ENCODE data around the gene CGB7.
"Not testable (repeated sequence)": the region's sequence is repeated elsewhere in the genome, so short reads cannot be mapped to it uniquely, and the experiment has no call there.

Gene CGB7

DNA sequence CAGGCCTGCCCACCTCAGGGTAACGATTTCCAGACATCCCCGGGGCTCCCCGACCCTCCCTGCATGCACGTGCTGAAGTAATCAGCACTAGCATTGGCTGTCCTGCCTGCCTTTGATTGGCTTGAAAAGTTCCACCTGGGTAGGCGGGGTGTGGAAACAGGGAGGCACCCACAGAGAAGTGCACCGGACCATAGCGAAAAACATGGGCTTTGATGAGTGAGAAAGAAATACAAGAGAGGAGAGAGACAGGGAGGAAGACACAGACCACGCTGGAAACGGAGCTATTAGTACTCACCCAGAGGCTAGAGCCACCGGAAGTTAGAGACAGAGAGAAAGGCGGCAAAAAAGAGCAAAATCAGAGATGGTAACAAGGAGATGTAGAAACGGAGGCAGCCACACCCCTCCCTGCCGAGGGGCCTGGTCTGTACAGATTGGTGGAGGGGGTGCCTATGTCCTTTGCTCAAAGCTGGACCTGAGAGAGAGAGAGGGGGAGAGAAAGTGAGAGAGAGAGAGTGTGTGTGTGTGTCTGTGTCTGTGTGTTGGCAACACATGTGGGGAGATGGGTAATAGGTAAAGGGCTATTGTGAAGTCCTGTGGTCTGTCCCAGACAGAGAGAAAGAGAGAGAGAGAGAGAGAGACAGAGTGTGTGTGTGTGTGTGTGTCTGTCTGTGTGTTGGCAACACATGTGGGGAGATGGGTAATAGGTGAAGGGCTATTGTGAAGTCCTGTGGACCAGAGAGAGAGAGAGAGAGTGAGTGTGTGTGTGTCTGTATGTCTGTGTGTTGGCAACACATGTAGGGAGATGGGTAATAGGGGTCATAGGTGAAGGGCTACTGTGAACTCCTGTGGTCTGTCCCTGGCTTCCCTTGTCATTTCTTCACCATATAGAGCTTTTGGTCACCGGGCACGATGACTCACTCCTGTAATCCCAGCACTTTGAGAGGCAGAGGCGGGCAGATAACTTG lies 36.3 kb downstream of the CGB7 start:
- peak in 1 of 3 donors; percentile 13 for DNase-seq
- POLR2A ChIA-PET, result no interaction called here
- 41% methylated on average over 12 of the region's 16 CpGs for WGBS (ENCODE audit: insufficient coverage)

DNA sequence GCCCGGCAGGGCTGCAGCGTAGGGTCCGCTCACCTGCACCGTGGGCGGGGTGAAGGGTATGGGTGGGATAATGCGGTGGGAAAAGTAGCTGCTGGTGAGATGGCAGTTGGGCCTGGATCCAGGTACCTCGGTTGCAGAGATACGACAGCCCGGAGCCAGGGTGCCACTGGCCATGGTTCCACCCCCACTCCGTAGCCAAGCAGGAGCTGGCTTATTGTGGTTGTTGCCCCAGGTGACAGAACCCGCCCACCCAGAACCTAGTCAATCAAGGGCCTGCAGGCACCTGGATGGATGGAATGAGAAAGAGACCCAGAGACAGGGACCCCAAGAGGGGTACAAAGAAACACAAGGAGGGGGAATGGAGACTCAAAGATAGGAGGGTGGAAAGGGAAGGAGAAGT lies 37.2 kb downstream of the CGB7 start:
- Histone ChIP-seq H3K4me3 (ENCODE audit: control insufficient read depth in 1 of 7, extremely low read depth in 1 of 7, insufficient read depth in 4 of 7, low read depth in 2 of 7, low read length in 6 of 7) (no peak overlapping the region), H3K4me1 (ENCODE audit: control extremely low read depth in 1 of 4, control insufficient read depth in 4 of 4, insufficient read depth in 4 of 4, low read length in 3 of 4) (peaks cover 0 to 24% (median 22%) of the 10 kb centered on the region in 4 experiments), H3K9me3 (ENCODE audit: control extremely low read depth in 1 of 5, control insufficient read depth in 4 of 5, insufficient read depth in 2 of 5, low read depth in 1 of 5, low read length in 4 of 5) (no peaks in the 10 kb centered on the region), H3K27me3 (replicated peaks in 2 of 5; ENCODE audit: control insufficient read depth in 4 of 5, insufficient read depth in 5 of 5, low read length in 4 of 5) (peaks cover 0 to 43% (median 9%) of the 10 kb centered on the region in 5 experiments), H3K36me3 (ENCODE audit: control insufficient read depth in 4 of 4, insufficient read depth in 4 of 4, low read length in 3 of 4) (peaks cover 2 to 11% (median 7%) of the 10 kb centered on the region in 4 experiments), H3K27ac (ENCODE audit: insufficient read depth in 1 of 2, low read depth in 1 of 2, low read length in 2 of 2, poor library complexity in 1 of 2, severe bottlenecking in 2 of 2) (no peak overlapping the region)
- POLR2A ChIA-PET, result no interaction called here
- no peak for DNase-seq
- WGBS (ENCODE audit: insufficient coverage), result 88% methylated on average over 10 of the region's 11 CpGs
- CTCF ChIA-PET, result interaction anchor here (0.6 to 3.5 kb wide), 3 partner anchors 14 to 239 kb away, joined by 3 to 10 read pairs (median 3); no protein-coding TSS in a partner anchor

More for the DNA sequence above, 36.3 kb downstream of the CGB7 start:
- no peaks in the 10 kb centered on the region for H3K9me3 ChIP-seq (ENCODE audit: control extremely low read depth in 1 of 5, control insufficient read depth in 4 of 5, insufficient read depth in 2 of 5, low read depth in 1 of 5, low read length in 4 of 5)
- no peak overlapping the region for H3K4me3 ChIP-seq (ENCODE audit: control insufficient read depth in 1 of 7, extremely low read depth in 1 of 7, insufficient read depth in 4 of 7, low read depth in 2 of 7, low read length in 6 of 7)
- H3K4me1 ChIP-seq (ENCODE audit: control extremely low read depth in 1 of 4, control insufficient read depth in 4 of 4, insufficient read depth in 4 of 4, low read length in 3 of 4), result peaks cover 0 to 24% (median 22%) of the 10 kb centered on the region in 4 experiments
- CTCF ChIA-PET, result no interaction called here
- H3K27me3 ChIP-seq (replicated peaks in 2 of 5; ENCODE audit: control insufficient read depth in 4 of 5, insufficient read depth in 5 of 5, low read length in 4 of 5), result peaks cover 0 to 43% (median 9%) of the 10 kb centered on the region in 5 experiments
- no peak overlapping the region for H3K27ac ChIP-seq (ENCODE audit: insufficient read depth in 1 of 2, low read depth in 1 of 2, low read length in 2 of 2, poor library complexity in 1 of 2, severe bottlenecking in 2 of 2)
- peaks cover 0 to 3% (median under 1%) of the 10 kb centered on the region in 4 experiments for H3K36me3 ChIP-seq (ENCODE audit: control insufficient read depth in 4 of 4, insufficient read depth in 4 of 4, low read length in 3 of 4)

DNA sequence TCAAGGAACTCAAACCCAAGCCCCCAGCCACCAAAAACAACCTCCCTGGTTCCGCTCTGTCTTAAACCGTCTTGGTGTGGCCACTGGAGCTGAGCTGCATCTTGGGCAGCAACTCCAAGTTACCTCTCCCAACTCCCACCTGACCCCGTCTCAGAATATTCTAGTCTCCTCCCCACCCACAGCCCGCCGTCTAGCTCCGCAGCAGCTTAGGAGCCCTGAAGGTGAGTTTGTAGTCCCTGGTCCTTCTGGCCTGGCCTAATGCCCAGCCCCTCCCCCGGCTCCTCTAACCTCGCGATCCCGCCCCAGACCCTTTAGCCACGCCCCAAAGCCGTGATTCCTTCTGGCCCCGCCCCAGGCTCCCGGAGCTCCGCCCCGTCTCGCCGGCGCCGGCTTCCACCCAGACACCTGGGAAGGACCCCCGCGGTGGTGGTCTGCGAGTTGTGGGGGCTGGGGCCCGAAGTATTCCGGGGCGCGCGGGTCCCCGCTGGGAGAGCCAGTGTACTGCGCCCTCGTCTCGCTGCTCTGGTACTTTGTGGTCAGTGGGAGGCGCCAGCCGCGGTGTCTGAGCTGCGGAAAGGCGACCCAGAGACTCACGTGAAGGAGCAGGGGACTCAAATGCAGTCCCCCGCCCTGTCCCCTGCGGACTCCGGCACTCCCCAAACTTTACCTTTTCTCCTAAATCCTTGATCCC lies 38.2 kb downstream of the CGB7 start:
- peaks cover 0 to 24% (median 22%) of the 10 kb centered on the region in 4 experiments for H3K4me1 ChIP-seq (ENCODE audit: control extremely low read depth in 1 of 4, control insufficient read depth in 4 of 4, insufficient read depth in 4 of 4, low read length in 3 of 4)
- H3K4me3 ChIP-seq (ENCODE audit: control insufficient read depth in 1 of 7, extremely low read depth in 1 of 7, insufficient read depth in 4 of 7, low read depth in 2 of 7, low read length in 6 of 7), result peak overlapping the region in 5 of 7 experiments; percentile 10 to 65 (median 55)
- POLR2A ChIA-PET, result no interaction called here
- H3K27ac ChIP-seq (ENCODE audit: insufficient read depth in 1 of 2, low read depth in 1 of 2, low read length in 2 of 2, poor library complexity in 1 of 2, severe bottlenecking in 2 of 2), result no peak overlapping the region
- peaks cover 3 to 21% (median 15%) of the 10 kb centered on the region in 4 experiments for H3K36me3 ChIP-seq (ENCODE audit: control insufficient read depth in 4 of 4, insufficient read depth in 4 of 4, low read length in 3 of 4)
- no peaks in the 10 kb centered on the region for H3K9me3 ChIP-seq (ENCODE audit: control extremely low read depth in 1 of 5, control insufficient read depth in 4 of 5, insufficient read depth in 2 of 5, low read depth in 1 of 5, low read length in 4 of 5)
- CTCF ChIA-PET, result interaction anchor here (0.7 to 3.5 kb wide), 6 partner anchors 13 to 54 kb away, joined by 3 to 10 read pairs (median 4); partner anchors contain the start of genes GYS1, KCNA7 and RUVBL2
- H3K27me3 ChIP-seq (replicated peaks in 2 of 5; ENCODE audit: control insufficient read depth in 4 of 5, insufficient read depth in 5 of 5, low read length in 4 of 5), result peaks cover 0 to 43% (median 9%) of the 10 kb centered on the region in 5 experiments
- WGBS (ENCODE audit: insufficient coverage), result 12% methylated on average over 35 of the region's 41 CpGs
- DNase-seq, result peak in 2 of 3 donors; percentile 56 to 66

DNA sequence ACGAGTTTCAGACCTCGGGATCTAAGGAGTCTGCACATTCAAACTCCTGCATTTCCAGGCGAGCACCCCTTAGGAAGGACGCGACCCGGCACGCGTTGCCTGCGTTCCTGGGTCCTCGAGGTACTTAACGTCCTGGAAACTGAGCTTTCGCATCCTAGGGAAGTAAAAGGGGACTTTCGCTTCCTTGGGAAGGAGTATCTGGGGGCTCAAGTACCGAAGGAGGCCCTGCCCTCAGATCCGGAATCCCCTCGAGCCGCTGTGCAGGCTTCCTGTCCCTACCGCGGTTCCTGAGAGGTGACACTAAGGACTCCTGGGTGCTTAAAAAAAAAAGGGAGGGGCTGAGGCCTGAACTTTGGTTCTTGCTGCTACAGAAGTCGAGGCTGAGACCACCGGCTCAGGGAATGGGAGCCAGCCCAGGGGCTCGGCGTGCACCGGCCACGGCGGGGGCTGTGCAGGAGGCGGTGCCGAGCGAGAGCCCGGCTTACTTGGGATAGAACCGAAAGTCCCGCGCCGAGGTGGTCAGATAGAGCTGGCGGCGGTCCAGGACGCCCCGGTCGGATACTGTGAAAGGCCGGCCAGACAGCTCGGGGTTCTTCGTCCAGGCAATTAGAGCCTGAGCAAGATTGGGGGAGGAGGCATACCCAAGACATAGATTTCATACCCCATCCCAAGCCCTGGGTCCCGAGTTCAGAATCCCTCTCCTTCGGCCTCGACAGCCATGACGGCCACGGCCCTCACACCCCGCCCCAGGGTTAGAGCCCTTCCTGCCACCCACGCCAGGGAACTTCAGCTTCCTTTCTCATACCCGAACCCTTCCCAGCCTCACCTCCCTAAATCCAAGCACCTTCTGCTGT lies 38.9 kb downstream of the CGB7 start:
- peak in 2 of 3 donors; percentile 54 to 62 for DNase-seq
- Histone ChIP-seq H3K4me3 (ENCODE audit: control insufficient read depth in 1 of 7, extremely low read depth in 1 of 7, insufficient read depth in 4 of 7, low read depth in 2 of 7, low read length in 6 of 7) (peak overlapping the region in 6 of 7 experiments; percentile 42 to 73 (median 56)), H3K4me1 (ENCODE audit: control extremely low read depth in 1 of 4, control insufficient read depth in 4 of 4, insufficient read depth in 4 of 4, low read length in 3 of 4) (peaks cover 0 to 24% (median 22%) of the 10 kb centered on the region in 4 experiments), H3K36me3 (ENCODE audit: control insufficient read depth in 4 of 4, insufficient read depth in 4 of 4, low read length in 3 of 4) (peaks cover 3 to 27% (median 19%) of the 10 kb centered on the region in 4 experiments), H3K27me3 (replicated peaks in 2 of 5; ENCODE audit: control insufficient read depth in 4 of 5, insufficient read depth in 5 of 5, low read length in 4 of 5) (peaks cover 0 to 43% (median 9%) of the 10 kb centered on the region in 5 experiments)
- H3K9me3 ChIP-seq (ENCODE audit: control extremely low read depth in 1 of 5, control insufficient read depth in 4 of 5, insufficient read depth in 2 of 5, low read depth in 1 of 5, low read length in 4 of 5); POLR2A ChIA-PET; H3K27ac ChIP-seq (ENCODE audit: insufficient read depth in 1 of 2, low read depth in 1 of 2, low read length in 2 of 2, poor library complexity in 1 of 2, severe bottlenecking in 2 of 2): not testable (repeated sequence)
- 11% methylated on average over 42 of the region's 50 CpGs for WGBS (ENCODE audit: insufficient coverage)
- CTCF ChIA-PET, result interaction anchor here (1.2 to 3.5 kb wide), 7 partner anchors 9 to 55 kb away, joined by 3 to 10 read pairs (median 3); partner anchors contain the start of genes GYS1, KCNA7 and RUVBL2

DNA sequence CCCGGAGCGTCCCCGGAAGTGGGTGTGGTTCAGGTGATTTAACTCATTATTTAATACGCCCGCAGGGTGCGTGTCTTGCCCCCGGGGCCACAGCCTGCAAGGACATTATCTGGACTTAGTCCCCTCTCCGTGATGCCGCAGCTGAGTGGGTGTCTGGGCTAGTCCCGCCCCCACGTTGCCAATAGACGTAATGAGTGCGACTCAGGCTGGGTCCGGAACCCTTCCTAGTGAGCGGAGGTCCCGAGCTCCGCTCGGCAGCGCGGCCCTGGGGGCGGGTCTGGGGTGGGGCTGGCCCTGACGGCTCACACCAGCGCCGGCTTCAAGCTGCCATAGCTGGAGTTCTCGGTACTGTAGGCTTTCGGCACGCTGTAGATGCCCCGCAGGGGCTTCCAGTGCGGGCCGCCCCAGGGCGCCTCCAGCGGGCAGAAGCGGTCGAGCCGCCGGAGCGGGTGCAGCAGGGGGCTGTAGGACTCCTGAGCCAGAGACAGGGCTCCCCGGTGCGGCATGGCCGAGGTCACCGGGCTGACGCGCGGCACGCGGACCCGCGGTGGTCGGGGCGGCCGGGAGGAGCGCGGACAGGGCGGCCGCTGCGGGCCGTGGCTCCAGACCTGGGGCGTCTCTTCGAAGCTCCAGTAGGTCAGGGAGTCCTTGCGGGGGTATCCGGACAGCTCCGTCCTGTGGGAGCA lies 39.7 kb downstream of the CGB7 start:
- POLR2A ChIA-PET, result no interaction called here
- CTCF ChIA-PET, result interaction anchor here (1.0 to 3.5 kb wide), 6 partner anchors 8 to 43 kb away, joined by 3 to 10 read pairs (median 3); no protein-coding TSS in a partner anchor
- no peaks in the 10 kb centered on the region for H3K9me3 ChIP-seq (ENCODE audit: control extremely low read depth in 1 of 5, control insufficient read depth in 4 of 5, insufficient read depth in 2 of 5, low read depth in 1 of 5, low read length in 4 of 5)
- peak; percentile 63 to 83 (median 81) for DNase-seq
- H3K27ac ChIP-seq (ENCODE audit: insufficient read depth in 1 of 2, low read depth in 1 of 2, low read length in 2 of 2, poor library complexity in 1 of 2, severe bottlenecking in 2 of 2), result no peak overlapping the region
- peaks cover 3 to 31% (median 21%) of the 10 kb centered on the region in 4 experiments for H3K36me3 ChIP-seq (ENCODE audit: control insufficient read depth in 4 of 4, insufficient read depth in 4 of 4, low read length in 3 of 4)
- H3K4me3 ChIP-seq (ENCODE audit: control insufficient read depth in 1 of 7, extremely low read depth in 1 of 7, insufficient read depth in 4 of 7, low read depth in 2 of 7, low read length in 6 of 7), result peak overlapping the region; percentile 4 to 73 (median 56)
- H3K27me3 ChIP-seq (replicated peaks in 2 of 5; ENCODE audit: control insufficient read depth in 4 of 5, insufficient read depth in 5 of 5, low read length in 4 of 5), result peaks cover 0 to 43% (median 9%) of the 10 kb centered on the region in 5 experiments
- H3K4me1 ChIP-seq (ENCODE audit: control extremely low read depth in 1 of 4, control insufficient read depth in 4 of 4, insufficient read depth in 4 of 4, low read length in 3 of 4), result peaks cover 0 to 24% (median 22%) of the 10 kb centered on the region in 4 experiments
- WGBS (ENCODE audit: insufficient coverage), result under 1% methylated on average over 45 of the region's 62 CpGs
